GM18517 (cell line): ENCODE results near the gene KLHL13.

ENCODE experiments used
- ATAC-seq: cut with Tn5 transposase; IDR thresholded peaks from one replicate; pipeline ENCODE4 v1.9.1; 2021; ENCODE audit warnings: mild to moderate bottlenecking, moderate library complexity; ENCODE audit not compliant: unreplicated experiment

Gene KLHL13

DNA sequence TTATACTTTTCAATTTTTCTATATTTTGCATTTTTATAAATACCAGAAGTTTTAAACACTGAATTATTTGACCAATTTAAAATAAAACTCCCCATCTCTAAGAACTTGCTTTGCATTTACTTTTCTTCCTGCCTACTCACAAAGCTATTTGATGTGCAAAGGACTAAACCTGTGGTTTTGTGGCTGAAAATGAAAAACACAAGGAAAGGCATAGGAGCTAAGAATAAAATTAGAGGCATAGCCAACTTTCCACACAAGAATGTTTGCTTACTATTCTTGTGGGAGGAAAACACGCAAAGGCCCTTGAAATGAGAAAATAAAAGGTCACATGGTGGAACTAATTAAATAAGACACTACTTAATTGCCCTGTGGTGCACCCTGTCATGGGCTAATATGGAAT is 221.2 kb downstream of the KLHL13 start:
- ATAC-seq, result no peak

DNA sequence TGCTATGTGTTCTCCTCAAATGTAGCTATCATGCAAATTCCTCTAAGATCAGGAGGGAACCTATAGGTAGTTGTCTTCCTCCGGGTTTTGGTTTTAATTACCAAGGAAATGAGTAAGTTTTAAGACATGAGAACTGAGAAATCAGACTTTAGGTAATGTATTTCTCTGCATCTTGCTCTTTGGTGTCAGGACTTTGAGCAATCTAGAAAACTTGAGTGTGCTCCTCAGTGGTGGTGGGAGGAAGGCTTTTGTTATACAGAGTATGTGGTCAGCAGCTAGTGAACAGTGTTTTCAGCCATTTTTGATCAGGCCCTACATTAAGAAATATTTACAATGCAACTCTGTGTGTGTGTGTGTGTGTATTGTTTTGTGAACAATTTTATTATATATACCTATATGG is 224.1 kb downstream of the KLHL13 start:
- no peak for ATAC-seq

DNA sequence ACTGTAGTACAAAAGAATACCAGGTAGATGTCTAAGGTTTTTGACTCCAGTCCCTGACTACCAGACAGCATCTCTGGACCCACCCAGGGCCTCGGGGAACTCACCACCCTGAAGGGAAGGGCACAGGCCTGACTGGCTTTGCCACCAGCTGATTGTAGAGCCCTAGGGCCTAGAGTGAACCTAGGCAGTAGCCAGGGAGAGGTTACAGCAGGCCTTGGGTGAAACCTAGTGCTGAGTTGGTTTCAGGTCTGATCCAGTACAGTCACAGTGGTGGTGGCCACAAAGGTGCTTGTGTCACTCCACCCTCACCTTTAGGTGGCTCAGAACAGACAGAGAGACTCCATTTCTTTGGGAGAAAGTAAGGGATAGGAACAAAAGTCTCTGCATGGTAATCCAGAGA is 244.8 kb downstream of the KLHL13 start:
- ATAC-seq, result no peak

DNA sequence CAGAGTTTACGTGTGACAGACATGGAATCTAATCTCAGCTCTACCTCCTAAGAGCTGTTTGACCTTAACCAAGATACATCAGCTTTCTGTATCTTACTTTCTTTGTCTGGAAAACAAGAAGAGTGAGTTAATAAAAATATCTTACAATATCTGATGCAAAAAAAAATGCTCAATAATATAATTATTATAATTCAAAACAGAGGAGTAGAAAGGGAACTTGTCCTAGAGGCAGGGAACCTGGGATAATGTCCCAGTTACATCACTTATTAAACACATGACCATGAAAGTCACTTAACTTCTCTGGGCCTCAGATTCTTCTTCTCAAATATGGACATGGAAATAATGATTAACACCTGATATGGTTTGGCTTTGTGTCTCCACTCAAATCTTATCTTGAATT is 256.1 kb downstream of the KLHL13 start:
- ATAC-seq, result no peak

DNA sequence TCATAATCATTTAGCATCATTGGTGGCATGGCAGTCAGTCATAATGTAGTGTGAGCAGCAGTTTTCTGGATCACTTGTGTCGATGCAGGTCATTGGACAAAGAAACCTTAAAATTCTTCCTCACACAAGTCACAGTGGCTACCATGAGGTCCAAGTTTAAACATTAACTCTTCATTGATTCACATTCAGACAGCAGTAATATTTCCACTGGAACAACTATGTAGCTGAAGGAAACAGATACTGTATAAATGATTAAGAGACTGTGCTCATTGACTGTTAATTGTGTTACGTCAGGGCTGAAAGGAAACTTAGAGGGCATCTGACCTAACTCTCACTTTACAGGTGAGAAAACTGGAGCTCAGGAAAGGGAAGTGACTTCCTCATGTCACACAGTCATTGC is 261.8 kb downstream of the KLHL13 start:
- ATAC-seq, result no peak

DNA sequence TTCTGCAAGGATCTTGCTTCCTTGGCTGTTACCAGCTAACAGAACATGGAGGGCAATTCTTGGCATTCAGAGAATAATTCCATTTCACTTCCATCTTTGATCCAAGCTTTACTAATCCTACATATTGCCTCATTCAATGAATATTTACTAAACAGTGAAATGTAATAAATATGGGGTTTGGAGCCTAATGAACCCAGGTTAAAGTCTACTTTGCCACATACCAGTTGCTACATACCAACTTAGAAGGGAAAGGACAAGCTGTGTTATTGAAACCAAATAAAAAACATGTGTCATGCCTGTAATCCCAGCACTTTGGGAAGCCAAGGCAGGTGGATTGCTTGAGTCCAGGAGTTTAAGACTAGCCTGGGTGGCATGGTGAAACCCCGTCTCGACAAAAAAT is 265.6 kb downstream of the KLHL13 start:
- ATAC-seq, result no peak
